GM18873 (cell line): ENCODE data around the gene SEC16B.

ENCODE experiments used
- ATAC-seq: cut with Tn5 transposase; IDR thresholded peaks from one replicate; pipeline ENCODE4 v1.9.1; 2021; ENCODE audit warnings: mild to moderate bottlenecking, moderate library complexity, moderate number of reproducible peaks; ENCODE audit not compliant: unreplicated experiment, low FRiP score

The SEC16B gene

DNA sequence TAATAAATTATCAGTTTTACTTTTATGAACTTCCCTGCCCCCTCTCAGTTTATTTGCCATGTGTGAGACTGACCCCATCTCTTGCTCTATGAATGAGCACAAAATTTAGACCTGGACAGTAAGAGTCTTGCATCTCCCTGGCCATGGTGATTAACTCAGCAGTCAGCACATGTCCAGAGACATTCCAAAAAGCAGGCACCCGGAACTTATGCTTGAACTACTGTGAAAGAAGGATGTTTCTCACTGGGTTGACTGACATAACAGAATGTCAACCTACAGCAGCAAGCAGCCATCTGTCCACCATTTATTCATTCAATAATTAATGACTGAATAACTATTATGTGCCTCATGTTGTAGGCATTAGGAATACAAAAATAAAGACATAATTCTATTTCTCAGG, 11.3 kb upstream of the SEC16B start:
- ATAC-seq, result no peak

- no peak for ATAC-seq
These were observed 9.4 kb upstream of the SEC16B start for GRCh38 chr1:177979272-177979671.

- ATAC-seq, result no peak
These were observed 8.7 kb upstream of the SEC16B start for GRCh38 chr1:177978530-177978929.

DNA sequence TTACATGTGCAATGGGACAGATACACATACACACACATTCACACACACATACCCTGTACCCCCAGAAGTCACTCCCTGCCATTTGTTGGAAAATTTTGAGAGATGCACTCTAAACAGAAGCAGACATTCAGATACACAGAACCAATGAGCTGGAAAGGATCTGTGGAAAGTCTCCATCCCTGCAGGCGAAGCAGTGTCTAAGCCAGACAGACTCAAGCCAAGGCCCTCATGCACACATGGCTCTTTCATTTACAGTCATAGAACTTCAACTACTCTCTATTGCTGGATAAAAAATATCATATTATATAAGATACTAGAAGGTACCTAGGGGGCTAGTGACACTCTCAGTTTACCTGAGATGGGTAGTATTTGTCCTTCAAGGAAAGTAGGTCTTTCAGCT, 7.3 kb upstream of the SEC16B start:
- ATAC-seq, result no peak

GRCh38 chr1:177976596-177976995, 6.7 kb upstream of the SEC16B start:
- ATAC-seq, result no peak

GRCh38 chr1:177975588-177976495, 6.0 kb upstream of the SEC16B start:
- no peak for ATAC-seq

DNA sequence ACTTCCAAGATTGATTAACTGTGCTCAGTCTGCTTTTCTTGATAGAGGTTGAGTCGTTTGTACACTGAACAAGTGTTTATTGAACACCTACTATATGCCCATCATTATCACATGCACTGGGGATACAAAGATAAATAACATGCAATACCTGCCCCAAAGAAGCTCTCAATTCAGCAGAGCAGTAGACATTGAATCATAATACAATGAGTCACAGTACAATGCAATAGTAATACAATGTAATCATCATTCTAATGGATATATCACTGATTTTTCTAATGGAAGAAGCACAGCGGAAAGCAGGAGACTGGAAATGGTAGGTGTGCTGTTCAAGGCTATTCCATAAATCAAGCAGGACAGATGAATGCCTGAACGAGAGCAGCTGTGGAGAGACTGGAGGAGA, 3.7 kb upstream of the SEC16B start:
- no peak for ATAC-seq

GRCh38 chr1:177969109-177969508, 749 bp downstream of the SEC16B start:
- no peak for ATAC-seq

DNA sequence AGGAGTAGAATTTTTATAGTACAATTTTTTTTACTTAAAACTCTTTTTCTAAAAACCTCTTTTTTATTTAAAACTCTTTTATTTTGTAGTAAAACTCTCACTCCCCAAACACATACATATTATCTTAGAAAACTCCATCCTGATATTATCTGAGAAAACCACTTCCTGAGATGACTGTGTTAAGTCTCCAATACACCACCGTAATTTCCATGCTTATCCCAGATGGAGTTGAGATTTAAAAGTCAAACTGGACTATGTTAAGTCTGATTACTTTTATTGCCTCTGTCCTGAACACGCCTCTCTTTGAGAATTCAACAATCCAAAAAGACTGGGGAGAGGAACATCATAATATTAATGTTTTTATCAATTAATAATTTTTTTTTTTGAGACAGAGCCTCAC, 3.7 kb downstream of the SEC16B start:
- ATAC-seq, result no peak

DNA sequence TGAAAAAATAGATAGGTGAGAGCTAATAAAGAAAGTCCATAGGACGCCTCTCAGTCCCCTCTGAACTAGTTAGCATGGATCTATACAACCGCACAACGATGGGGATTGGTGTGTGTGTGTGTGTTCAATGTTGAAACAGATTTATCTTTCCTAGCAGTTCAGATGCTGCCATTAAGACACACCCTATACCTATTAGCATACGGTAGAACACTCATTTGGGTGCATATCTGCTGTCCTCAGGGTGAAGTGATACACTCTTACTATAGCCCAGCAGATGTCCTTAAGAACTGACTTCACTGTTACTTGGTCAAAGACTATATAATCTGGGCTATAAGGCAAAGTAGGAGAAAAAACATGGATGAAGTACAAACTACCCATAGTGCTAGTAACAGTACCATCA, 4.6 kb downstream of the SEC16B start:
- no peak for ATAC-seq

- ATAC-seq, result no peak
These were observed 5.5 kb downstream of the SEC16B start for GRCh38 chr1:177964336-177964735.

DNA sequence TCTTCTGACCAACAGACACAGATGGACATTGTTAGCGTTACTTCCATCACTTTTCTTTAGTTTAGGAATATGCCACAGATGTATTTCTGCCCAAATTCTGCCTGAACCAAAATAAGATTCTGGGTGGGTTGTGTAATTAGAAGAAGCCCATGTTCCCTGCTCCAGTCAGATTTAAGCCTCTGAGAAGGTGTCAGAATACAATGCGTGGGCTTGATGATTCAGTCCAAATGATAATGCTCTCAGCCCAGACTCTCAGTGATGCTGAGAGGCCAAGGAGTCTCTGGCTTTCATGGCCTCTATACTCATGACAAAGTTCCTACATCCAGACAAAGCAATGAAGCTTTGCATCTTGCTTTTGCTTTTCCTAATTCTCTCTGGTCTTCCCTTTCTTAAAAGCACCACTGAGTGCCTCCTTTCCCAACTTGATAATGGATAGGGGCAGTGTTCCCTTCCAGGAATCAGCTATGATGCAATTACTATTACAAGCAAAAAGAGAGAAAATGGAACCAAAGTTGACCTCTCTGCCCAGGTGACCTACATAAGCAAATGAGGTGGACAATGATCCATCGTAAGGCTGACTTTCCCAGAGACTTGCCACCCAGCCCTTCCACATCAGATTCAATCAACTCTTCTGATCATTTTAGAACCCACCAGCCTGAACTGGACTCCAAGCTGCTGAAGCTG, 8.8 kb downstream of the SEC16B start:
- ATAC-seq, result no peak

- no peak for ATAC-seq
These were observed 9.9 kb downstream of the SEC16B start for GRCh38 chr1:177959811-177960515.

DNA sequence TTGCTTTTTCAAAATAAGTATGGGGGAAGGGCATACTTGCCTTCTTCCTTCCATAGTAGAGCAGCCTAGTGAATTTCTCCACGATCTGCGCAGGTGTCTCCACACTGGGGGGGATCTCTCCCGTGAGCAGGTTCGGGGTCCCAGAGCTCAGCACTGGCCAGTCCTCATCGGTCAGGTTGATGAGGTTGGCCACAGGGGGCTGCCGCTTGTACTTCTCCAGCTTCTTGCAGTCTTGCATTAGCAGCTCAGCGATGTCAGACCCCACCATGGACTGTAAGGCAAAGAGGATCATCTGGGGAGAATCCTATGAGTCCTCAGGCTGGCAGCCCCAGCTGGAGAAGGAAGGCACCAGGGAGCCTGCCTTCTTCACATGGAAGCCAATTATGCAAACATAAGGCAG, 11.8 kb downstream of the SEC16B start:
- ATAC-seq, result no peak

DNA sequence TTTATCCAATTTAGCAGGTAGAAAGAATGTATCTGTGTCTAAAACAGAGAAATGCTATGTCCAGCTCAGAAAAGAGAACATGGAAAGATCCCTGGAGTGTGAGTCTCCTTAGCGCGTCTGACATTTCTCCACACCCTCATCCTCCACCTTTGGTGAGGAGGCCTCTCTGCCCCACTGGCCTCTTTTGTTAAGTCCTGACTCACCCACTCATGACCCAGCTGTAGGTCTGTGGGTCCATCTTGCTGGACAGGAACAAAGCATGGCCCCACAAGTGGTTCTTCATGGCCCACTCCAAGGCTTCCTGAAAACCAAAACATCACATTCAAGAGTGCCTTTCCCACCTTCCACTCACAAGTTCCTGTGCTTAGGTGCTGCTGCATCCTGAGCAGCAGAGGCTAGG, 15.8 kb downstream of the SEC16B start:
- no peak for ATAC-seq

- ATAC-seq, result no peak
These were observed 16.3 kb downstream of the SEC16B start for GRCh38 chr1:177953549-177953948.

DNA sequence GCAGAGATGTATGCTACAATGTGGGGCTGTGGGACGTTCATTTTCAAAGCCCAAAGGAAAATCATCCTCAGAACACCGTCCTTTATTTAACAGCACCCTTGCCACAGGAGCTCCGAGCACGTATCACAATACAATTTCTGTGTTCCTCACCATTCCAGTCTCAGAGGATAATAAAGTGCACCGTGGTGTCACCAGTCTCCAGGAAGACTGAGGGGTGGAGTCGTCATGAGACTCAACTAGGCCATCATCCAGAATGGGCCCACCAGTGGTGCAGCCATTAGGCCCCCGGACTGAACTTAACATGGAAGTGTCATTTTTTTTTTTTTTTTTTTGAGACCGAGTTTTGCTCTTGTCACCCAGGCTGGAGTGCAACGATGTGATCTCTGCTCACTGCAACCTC, 17.2 kb downstream of the SEC16B start:
- ATAC-seq, result no peak

DNA sequence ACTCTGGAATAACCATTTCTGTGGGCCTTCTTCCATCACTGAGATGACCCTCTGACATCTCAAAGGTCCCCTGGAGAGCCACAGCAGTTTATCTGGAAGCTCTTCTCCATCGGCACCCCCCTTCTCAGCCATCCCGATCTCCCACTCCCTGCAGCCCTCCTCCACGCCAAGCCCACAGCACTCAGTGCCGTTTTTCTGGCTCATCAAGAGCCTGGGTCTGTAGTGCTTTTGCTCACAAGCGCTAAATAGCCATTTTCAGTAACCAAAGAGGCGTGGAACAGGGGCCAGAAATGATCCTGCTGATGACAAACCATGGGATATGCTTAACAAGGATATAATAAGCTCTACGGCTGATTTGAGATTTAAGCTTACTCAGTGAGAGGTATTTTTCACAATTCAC, 17.6 kb downstream of the SEC16B start:
- no peak for ATAC-seq

DNA sequence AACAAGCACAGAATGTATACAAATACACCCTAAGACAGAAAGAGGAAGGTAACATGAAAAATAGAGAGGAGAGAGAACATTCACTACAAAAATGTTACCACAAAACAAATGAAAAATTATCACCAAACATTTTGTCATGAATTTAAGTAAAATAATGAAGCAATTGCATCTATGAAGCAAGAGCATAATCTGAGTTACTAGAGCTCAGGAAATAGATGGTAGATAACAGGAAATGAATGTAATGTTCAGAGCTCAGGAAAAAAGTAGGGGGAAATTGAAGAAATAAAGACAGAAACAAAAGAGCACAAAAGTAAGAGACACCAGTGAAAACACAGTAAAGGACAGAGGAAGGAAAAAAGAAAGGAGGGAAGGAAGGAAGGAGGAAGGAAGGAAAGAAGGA, 19.4 kb downstream of the SEC16B start:
- ATAC-seq, result no peak

DNA sequence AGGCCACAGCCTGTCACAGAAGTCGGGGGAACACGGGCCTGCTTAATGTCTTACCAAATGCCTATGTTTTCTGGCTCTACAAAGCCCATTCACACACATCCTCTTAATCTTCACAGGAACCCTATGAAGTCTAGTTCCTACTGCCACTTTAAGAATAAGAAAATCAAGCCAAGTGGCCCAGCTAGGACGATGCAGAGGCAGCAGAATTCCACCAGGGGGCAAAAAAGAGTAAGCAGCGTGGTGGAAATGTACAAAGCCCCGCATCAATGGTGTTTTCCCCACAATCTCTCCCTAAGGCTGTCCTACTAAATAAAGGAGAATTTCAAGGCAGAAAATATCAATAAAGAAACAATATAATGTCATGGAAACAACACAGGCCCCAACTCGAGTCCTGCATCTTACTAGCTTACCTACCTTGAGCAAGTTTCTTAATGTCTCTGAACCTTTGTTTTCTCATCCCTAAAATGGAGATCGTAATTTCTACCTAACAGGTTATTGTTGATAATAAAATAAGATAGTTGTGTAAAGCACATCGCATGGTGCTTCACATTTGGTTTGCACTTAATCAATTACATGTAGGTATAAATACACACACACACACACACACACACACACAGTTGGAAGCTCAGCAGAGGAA, 21.4 kb downstream of the SEC16B start:
- no peak for ATAC-seq

GRCh38 chr1:177947623-177948022, 22.2 kb downstream of the SEC16B start:
- ATAC-seq, result no peak
